GM21576 (cell line): ENCODE results near the gene KCTD11.
"Not testable (repeated sequence)": the region's sequence is repeated elsewhere in the genome, so short reads cannot be mapped to it uniquely, and the experiment has no call there.

Experiments used
- ATAC-seq: cut with Tn5 transposase; IDR thresholded peaks from one replicate; pipeline ENCODE4 v1.9.1; 2021; ENCODE audit warnings: mild to moderate bottlenecking, moderate library complexity; ENCODE audit not compliant: unreplicated experiment

Gene KCTD11

GRCh38 chr17:7343250-7343649 is 8.7 kb upstream of the KCTD11 start:
- no peak for ATAC-seq

GRCh38 chr17:7346761-7347614 is 5.0 kb upstream of the KCTD11 start:
- no peak for ATAC-seq

- ATAC-seq: no peak
Observed at GRCh38 chr17:7347630-7348477, 4.1 kb upstream of the KCTD11 start.

- ATAC-seq: no peak
Observed at GRCh38 chr17:7348478-7349242, 3.3 kb upstream of the KCTD11 start.

- ATAC-seq: no peak
Observed at GRCh38 chr17:7352503-7352889, 534 bp downstream of the KCTD11 start.

GRCh38 chr17:7352910-7353635 is 1.1 kb downstream of the KCTD11 start:
- no peak for ATAC-seq

GRCh38 chr17:7354262-7354843 is 2.4 kb downstream of the KCTD11 start:
- no peak for ATAC-seq

- ATAC-seq: no peak
Observed at GRCh38 chr17:7355053-7355452, 3.1 kb downstream of the KCTD11 start, which contains the start of gene TMEM95. TSS of gene TMEM95 (plus strand) at chr17:7355156. CDS start at chr17:7355205, 49 bp downstream.

- ATAC-seq: no peak
Observed at GRCh38 chr17:7355573-7355972, 3.6 kb downstream of the KCTD11 start.

GRCh38 chr17:7356072-7356549 is 4.1 kb downstream of the KCTD11 start:
- ATAC-seq: no peak

GRCh38 chr17:7356756-7357155 is 4.8 kb downstream of the KCTD11 start:
- no peak for ATAC-seq

- no peak for ATAC-seq
Observed at GRCh38 chr17:7357381-7357780, 5.4 kb downstream of the KCTD11 start.

- no peak for ATAC-seq
Observed at GRCh38 chr17:7361906-7362305, 9.9 kb downstream of the KCTD11 start.

- ATAC-seq: no peak
Observed at GRCh38 chr17:7363311-7363710, 11.3 kb downstream of the KCTD11 start.

- ATAC-seq: not testable (repeated sequence)
Observed at GRCh38 chr17:7365963-7366362, 14.0 kb downstream of the KCTD11 start.

GRCh38 chr17:7367083-7367482 is 15.1 kb downstream of the KCTD11 start:
- ATAC-seq: no peak

- no peak for ATAC-seq
Observed at GRCh38 chr17:7367918-7368598, 16.1 kb downstream of the KCTD11 start.

- not testable (repeated sequence) for ATAC-seq
Observed at GRCh38 chr17:7368599-7368994, 16.6 kb downstream of the KCTD11 start.

- ATAC-seq: no peak
Observed at GRCh38 chr17:7369825-7370224, 17.9 kb downstream of the KCTD11 start.
